HG03066 (cell line): Measurements from ENCODE around the gene IL1RL2.

Experiments used
- ATAC-seq: cut with Tn5 transposase; IDR thresholded peaks from one replicate; pipeline ENCODE4 v1.9.1; 2021; ENCODE audit warnings: low read depth; ENCODE audit not compliant: unreplicated experiment

Gene IL1RL2

GRCh38 chr2:102190430-102191107 lies 3.7 kb downstream of the IL1RL2 start:
- ATAC-seq = no peak

GRCh38 chr2:102191501-102191900 lies 4.7 kb downstream of the IL1RL2 start:
- no peak for ATAC-seq

- no peak for ATAC-seq
These were observed 6.3 kb downstream of the IL1RL2 start for GRCh38 chr2:102193074-102193473.

DNA sequence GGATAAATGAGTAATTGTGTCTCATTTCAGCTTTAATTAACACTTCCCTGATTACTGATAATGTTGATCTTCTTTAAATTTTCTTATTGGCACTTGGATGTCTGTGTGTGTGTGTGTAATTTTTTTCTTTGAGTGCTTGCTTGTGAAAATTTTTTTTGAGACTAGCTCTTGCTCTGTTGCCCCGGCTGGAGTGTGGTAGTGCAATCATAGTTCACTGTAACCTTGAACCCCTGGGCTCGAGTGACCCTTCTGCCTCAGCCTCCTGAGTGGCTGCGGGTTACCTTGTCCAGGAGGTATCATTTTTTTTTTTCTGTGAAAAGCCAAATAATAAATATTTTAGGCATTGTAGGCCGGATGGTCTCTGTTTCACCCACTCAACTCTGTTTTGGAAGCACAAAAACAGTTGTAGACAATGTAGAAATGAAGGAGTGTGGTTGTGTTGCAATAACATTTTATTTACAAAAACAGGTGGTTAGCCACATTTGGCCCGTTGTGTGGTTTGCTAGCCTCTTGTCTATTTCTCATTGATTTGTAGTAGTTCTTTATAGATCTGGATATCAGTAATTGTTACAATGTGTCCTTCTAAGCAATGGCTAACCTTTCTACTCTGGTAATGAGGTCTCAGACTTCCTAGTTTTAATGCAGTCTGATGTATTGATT lies 7.9 kb downstream of the IL1RL2 start:
- no peak for ATAC-seq

- ATAC-seq = no peak
These were observed 10.7 kb downstream of the IL1RL2 start for GRCh38 chr2:102197389-102198137.

GRCh38 chr2:102200539-102200938 lies 13.7 kb downstream of the IL1RL2 start:
- no peak for ATAC-seq

DNA sequence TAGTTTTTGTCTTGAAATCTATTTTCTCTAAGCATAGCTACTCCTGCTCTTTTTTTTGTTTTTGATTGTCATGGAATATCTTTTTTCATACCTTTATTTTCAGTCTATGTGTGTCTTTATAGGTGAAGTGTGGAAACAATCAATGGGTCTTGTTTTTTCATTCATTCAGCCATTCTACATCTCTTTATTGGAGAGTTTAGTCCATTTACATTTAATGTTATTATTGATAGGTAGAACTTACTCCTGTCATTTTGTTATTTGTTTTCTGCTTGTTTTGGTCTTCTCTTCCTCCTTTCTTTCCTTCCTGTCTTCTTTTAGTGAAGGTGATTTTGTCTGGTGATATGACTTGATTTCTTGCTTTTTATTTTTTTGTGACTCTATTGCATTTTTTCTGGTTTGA lies 17.8 kb downstream of the IL1RL2 start:
- no peak for ATAC-seq

GRCh38 chr2:102206666-102207341 lies 20.0 kb downstream of the IL1RL2 start:
- ATAC-seq = no peak

DNA sequence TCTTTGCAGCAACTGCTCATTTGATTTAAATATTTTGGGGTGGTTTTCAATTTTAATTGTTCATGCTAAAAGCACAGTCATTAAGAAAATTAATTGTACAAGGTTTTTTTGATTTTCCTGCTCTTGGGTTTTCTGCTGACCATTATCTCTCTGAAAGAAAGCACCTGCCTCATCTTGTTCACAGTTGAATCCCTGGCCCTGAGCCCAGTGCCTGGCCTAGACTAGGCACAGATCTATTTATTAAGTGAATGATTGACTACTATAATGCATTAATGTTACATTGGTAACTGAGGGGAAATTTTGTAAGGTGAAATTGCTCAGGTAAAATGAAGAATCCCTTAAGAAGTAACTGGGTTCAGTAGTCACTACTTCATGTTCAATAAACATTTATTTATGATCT lies 22.0 kb downstream of the IL1RL2 start:
- no peak for ATAC-seq

GRCh38 chr2:102209474-102209873 lies 22.7 kb downstream of the IL1RL2 start:
- no peak for ATAC-seq

DNA sequence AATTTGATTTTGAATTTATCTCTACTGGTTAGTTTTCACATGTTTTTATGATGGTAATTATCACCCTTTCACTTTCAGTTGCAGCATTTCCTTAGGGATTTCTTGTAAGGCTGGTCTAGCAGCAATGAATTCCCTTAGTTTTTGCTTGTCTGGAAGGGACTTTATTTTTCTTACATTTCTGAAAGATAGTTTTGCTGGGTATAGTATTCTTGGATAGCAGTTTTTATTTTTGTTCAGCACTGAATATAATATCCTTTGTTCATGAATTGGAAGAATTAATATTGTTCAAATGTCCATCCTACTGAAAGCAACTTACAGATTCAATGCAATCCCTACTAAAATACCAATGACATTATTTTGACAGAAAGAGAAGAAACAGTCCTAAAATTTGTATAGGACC lies 30.2 kb downstream of the IL1RL2 start:
- no peak for ATAC-seq

GRCh38 chr2:102224824-102225739 lies 38.3 kb downstream of the IL1RL2 start:
- ATAC-seq = no peak

DNA sequence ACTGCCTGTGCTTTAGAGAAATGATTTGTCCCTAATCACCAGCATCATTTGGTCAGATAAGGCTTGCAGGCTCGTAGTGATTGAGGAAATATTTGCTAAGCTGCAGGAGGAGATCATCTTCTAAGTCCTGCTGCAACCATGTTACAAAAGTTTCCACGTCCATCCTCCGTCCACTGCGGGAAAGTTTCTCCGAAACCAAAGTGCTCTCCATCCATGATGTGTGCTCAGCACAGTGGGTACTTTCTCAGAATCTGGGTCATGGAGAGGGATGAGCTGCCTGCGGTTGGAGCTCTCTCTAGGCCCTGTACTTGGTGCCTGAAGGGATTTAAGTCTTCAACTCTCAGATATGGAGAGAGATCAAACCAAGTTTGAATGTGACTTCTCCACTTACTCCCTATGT lies 39.3 kb downstream of the IL1RL2 start:
- no peak for ATAC-seq

- no peak for ATAC-seq
These were observed 40.0 kb downstream of the IL1RL2 start for GRCh38 chr2:102226612-102227391.

- no peak for ATAC-seq
These were observed 42.4 kb downstream of the IL1RL2 start for GRCh38 chr2:102229141-102229769.

DNA sequence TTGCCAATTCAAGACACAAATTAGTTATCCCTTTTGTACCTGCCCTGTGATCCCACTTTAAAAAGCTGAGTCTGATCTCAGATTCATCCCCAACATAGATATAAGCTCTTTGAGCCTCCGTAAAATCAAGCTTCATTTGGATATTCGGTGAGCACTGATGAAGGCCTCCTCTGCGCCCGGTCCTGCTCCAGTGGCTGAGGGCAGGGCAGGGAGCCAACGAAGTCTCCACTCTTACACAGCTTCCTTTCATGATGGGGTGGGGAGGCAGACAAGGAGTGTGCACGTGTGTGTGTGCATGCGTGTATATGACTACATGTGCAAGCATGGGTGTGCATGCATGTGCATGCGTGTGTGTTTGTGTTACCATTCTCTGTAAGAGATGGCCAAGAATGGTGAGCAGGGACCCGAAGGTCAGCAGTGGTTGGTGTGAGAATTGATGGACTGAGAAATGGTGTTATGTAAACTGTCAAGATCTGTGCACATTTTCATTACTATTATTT lies 43.6 kb downstream of the IL1RL2 start:
- no peak for ATAC-seq

GRCh38 chr2:102233132-102233884 lies 46.5 kb downstream of the IL1RL2 start:
- ATAC-seq = no peak

GRCh38 chr2:102235042-102235473 lies 48.2 kb downstream of the IL1RL2 start:
- no peak for ATAC-seq
